Trophoblast cell (in vitro differentiated cells and primary cell): ENCODE results near the gene PLEKHG5.
"Not testable (repeated sequence)": the region's sequence is repeated elsewhere in the genome, so short reads cannot be mapped to it uniquely, and the experiment has no call there.

Source experiments
- DNase-seq, 2 donors: peaks; one replicate each; pipeline ENCODE4 v3.0.0-alpha.2; 2016
- H2AFZ ChIP-seq: 2 replicates; pipeline ENCODE4 v1.6.1; 2013; ENCODE audit warnings: low read length, moderate library complexity, mild to moderate bottlenecking; ENCODE audit not compliant: insufficient read depth, poor library complexity
- H2AK5ac ChIP-seq: 2 replicates; pipeline ENCODE4 v1.6.1; 2013; ENCODE audit warnings: mild to moderate bottlenecking, low read length
- H2BK120ac ChIP-seq: 2 replicates; pipeline ENCODE4 v1.6.1; 2013; ENCODE audit warnings: low read length, mild to moderate bottlenecking, moderate library complexity; ENCODE audit not compliant: insufficient read depth, poor library complexity
- H2BK12ac ChIP-seq: 2 replicates; pipeline ENCODE4 v1.6.1; 2013; ENCODE audit warnings: mild to moderate bottlenecking, low read length, moderate library complexity
- H2BK5ac ChIP-seq: 2 replicates; pipeline ENCODE4 v1.6.1; 2013; ENCODE audit warnings: low read length, low read depth, moderate library complexity, mild to moderate bottlenecking; ENCODE audit not compliant: poor library complexity
- H3K14ac ChIP-seq: 2 replicates; pipeline ENCODE4 v1.6.1; 2013; ENCODE audit warnings: mild to moderate bottlenecking, low read length
- H3K18ac ChIP-seq: 2 replicates; pipeline ENCODE4 v1.6.1; 2013; ENCODE audit warnings: mild to moderate bottlenecking, low read length
- H3K23ac ChIP-seq: 2 replicates; pipeline ENCODE4 v1.6.1; 2013; ENCODE audit warnings: low read length
- H3K27ac ChIP-seq: 2 replicates; pipeline ENCODE4 v1.5.1; 2013; ENCODE audit warnings: low read depth, mild to moderate bottlenecking, inconsistent platforms, low read length, moderate library complexity
- H3K27me3 ChIP-seq: 2 replicates; pipeline ENCODE4 v1.6.1; 2013; ENCODE audit warnings: inconsistent platforms, mild to moderate bottlenecking, low read length, moderate library complexity; ENCODE audit not compliant: insufficient read depth
- H3K36me3 ChIP-seq, 2 experiments: 1 replicate in 1 of 2; 2 replicates in 1 of 2; pipeline ENCODE4 v1.6.1; 2013; ENCODE audit warnings: low read length in 2 of 2, mild to moderate bottlenecking in 2 of 2, moderate library complexity in 1 of 2; ENCODE audit not compliant: insufficient read depth in 2 of 2, control insufficient read depth in 1 of 2
- H3K4ac ChIP-seq: 2 replicates; pipeline ENCODE4 v1.6.1; 2013; ENCODE audit warnings: low read depth, mild to moderate bottlenecking, low read length, moderate library complexity
- H3K4me1 ChIP-seq, 2 experiments: 1 replicate in 1 of 2; 2 replicates in 1 of 2; pipeline ENCODE4 v1.6.1; 2013; ENCODE audit warnings: low read length in 2 of 2, mild to moderate bottlenecking in 2 of 2, moderate library complexity in 1 of 2; ENCODE audit not compliant: insufficient read depth in 2 of 2, control insufficient read depth in 1 of 2
- H3K4me2 ChIP-seq: 2 replicates; pipeline ENCODE4 v1.6.1; 2013; ENCODE audit warnings: inconsistent platforms, mild to moderate bottlenecking, low read length, moderate library complexity
- H3K4me3 ChIP-seq: 2 replicates; pipeline ENCODE4 v1.5.1; 2013; ENCODE audit warnings: mild to moderate bottlenecking, low read depth, low read length, inconsistent platforms
- H3K79me1 ChIP-seq: one replicate; pipeline ENCODE4 v1.6.1; 2013; ENCODE audit warnings: low read length
- H3K79me2 ChIP-seq: 2 replicates; pipeline ENCODE4 v1.6.1; 2013; ENCODE audit warnings: low read length, mild to moderate bottlenecking; ENCODE audit not compliant: control insufficient read depth, insufficient read depth, poor library complexity
- H3K9ac ChIP-seq: 2 replicates; pipeline ENCODE4 v1.6.1; 2013; ENCODE audit warnings: mild to moderate bottlenecking, low read length
- H3K9me3 ChIP-seq: 2 replicates; pipeline ENCODE4 v1.6.1; 2013; ENCODE audit warnings: low read depth, mild to moderate bottlenecking, control low read depth, inconsistent platforms, low read length; ENCODE audit not compliant: insufficient read depth
- H4K12ac ChIP-seq: 2 replicates; pipeline ENCODE4 v1.6.1; 2013; ENCODE audit warnings: low read depth, mild to moderate bottlenecking, low read length, moderate library complexity
- H4K8ac ChIP-seq: 2 replicates; pipeline ENCODE4 v1.6.1; 2013; ENCODE audit warnings: low read depth, mild to moderate bottlenecking, low read length, moderate library complexity
- H4K91ac ChIP-seq: one replicate; pipeline ENCODE4 v1.6.1; 2013; ENCODE audit warnings: low read depth, mild to moderate bottlenecking, low read length, moderate library complexity
- WGBS: extraction: QIAGEN DNeasy Blood & Tissue Kit; methylation state at CpG from one replicate; pipeline ENCODE4 v1.1.7; 2013; ENCODE audit warnings: missing lambda C conversion rate; ENCODE audit not compliant: insufficient read length, insufficient coverage; ENCODE audit errors: extremely low coverage; 5-methylcytosine and 5-hydroxymethylcytosine counted together

PLEKHG5 gene

GRCh38 chr1:6453895-6454855, 37.3 kb downstream of the PLEKHG5 start:
- not testable (repeated sequence) for H3K9ac ChIP-seq, H3K4ac ChIP-seq, H4K91ac ChIP-seq, H3K27me3 ChIP-seq, H2BK5ac ChIP-seq, H3K79me1 ChIP-seq, H3K14ac ChIP-seq, H3K18ac ChIP-seq, H2BK120ac ChIP-seq, H3K4me3 ChIP-seq, H3K4me2 ChIP-seq, H2AK5ac ChIP-seq, H3K36me3 ChIP-seq, H4K8ac ChIP-seq, H4K12ac ChIP-seq, H2AFZ ChIP-seq, H3K9me3 ChIP-seq, H2BK12ac ChIP-seq, H3K4me1 ChIP-seq, H3K27ac ChIP-seq, H3K79me2 ChIP-seq, H3K23ac ChIP-seq
- DNase-seq: peak; percentile 12 to 45
- no CpG with 5 or more reads among the region's 85 CpGs for WGBS

GRCh38 chr1:6450943-6451373, 40.5 kb downstream of the PLEKHG5 start:
- WGBS: no CpG with 5 or more reads among the region's 6 CpGs
- no peak for DNase-seq
- Histone ChIP-seq H3K27me3 (peaks cover 21% of the 10 kb centered on the region), H3K4ac (no peak overlapping the region), H3K36me3 (no peaks in the 10 kb centered on the region), H3K4me3 (no peak overlapping the region), H3K4me1 (peaks cover 4 to 13% of the 10 kb centered on the region in 2 experiments), H3K18ac (no peak overlapping the region), H3K9me3 (peaks cover 2% of the 10 kb centered on the region), H3K14ac (no peak overlapping the region), H3K9ac (no peak overlapping the region), H2BK5ac (no peak overlapping the region), H3K4me2 (no peak overlapping the region), H3K27ac (no peak overlapping the region), H2AK5ac (no peak overlapping the region), H3K23ac (no peak overlapping the region), H3K79me1 (no peaks in the 10 kb centered on the region), H2BK12ac (no peak overlapping the region), H4K8ac (no peak overlapping the region), H2AFZ (no peak overlapping the region), H4K12ac (no peak overlapping the region), H2BK120ac (no peak overlapping the region), H4K91ac (no peak overlapping the region), H3K79me2 (no peaks in the 10 kb centered on the region)

GRCh38 chr1:6450486-6450885, 41.0 kb downstream of the PLEKHG5 start:
- H3K27me3 ChIP-seq: peaks cover 21% of the 10 kb centered on the region
- H3K36me3 ChIP-seq: not testable (repeated sequence)

GRCh38 chr1:6450005-6450450, 41.4 kb downstream of the PLEKHG5 start:
- Histone ChIP-seq H3K4me1 (peaks cover 4 to 13% of the 10 kb centered on the region in 2 experiments), H3K14ac (no peak overlapping the region), H2BK12ac (no peak overlapping the region), H2BK5ac (no peak overlapping the region), H3K23ac (no peak overlapping the region), H3K4me3 (no peak overlapping the region), H2AFZ (no peak overlapping the region), H3K27ac (no peak overlapping the region), H3K9ac (no peak overlapping the region), H3K9me3 (no peaks in the 10 kb centered on the region), H3K18ac (no peak overlapping the region), H3K4me2 (no peak overlapping the region), H3K4ac (no peak overlapping the region), H2AK5ac (no peak overlapping the region), H3K79me2 (no peaks in the 10 kb centered on the region), H4K8ac (no peak overlapping the region), H3K36me3 (no peaks in the 10 kb centered on the region), H3K79me1 (no peaks in the 10 kb centered on the region), H4K12ac (no peak overlapping the region), H3K27me3 (peaks cover 21% of the 10 kb centered on the region), H4K91ac (no peak overlapping the region), H2BK120ac (no peak overlapping the region)
- DNase-seq: no peak
- WGBS: no CpG with 5 or more reads among the region's 7 CpGs

More at GRCh38 chr1:6450486-6450885, 41.0 kb downstream of the PLEKHG5 start:
- H3K14ac ChIP-seq, H3K4ac ChIP-seq, H3K9me3 ChIP-seq, H2AFZ ChIP-seq, H2BK12ac ChIP-seq, H3K79me1 ChIP-seq, H4K91ac ChIP-seq, H3K23ac ChIP-seq, H3K9ac ChIP-seq, DNase-seq, H4K12ac ChIP-seq, H3K18ac ChIP-seq, H2BK5ac ChIP-seq, H3K27ac ChIP-seq, H4K8ac ChIP-seq, H2AK5ac ChIP-seq, H3K79me2 ChIP-seq, H3K4me2 ChIP-seq, H2BK120ac ChIP-seq, H3K4me3 ChIP-seq: not testable (repeated sequence)
- WGBS: no CpG with 5 or more reads among the region's 10 CpGs
- peaks cover 4 to 13% of the 10 kb centered on the region in 2 experiments for H3K4me1 ChIP-seq
